Activated CD4-positive, alpha-beta T cell treated with anti-CD3 and anti-CD28 coated beads, Interleukin-2, amount 10 ng/mL, durations not matched to agents 7 days and 5 days (primary cell): ENCODE data around the gene UBE2B. TPM values are rescaled to one million over a fixed set of nuclear protein-coding genes. Genes with fewer than 3 reads are reported as not detected.

Experiments used
- total RNA-seq, 2 experiments: library from RNA; stranded (reverse); gene quantifications; one replicate each; pipeline ENCODE4 v1.2.3, GENCODE V29; 2021

UBE2B gene
- total RNA-seq, 2 experiments from 2014 or later, result 79.2 to 87.4 TPM

Other genes with a start within 250 kb of the UBE2B start
- 100 to 1,000 TPM; 194 to 197 TPM for gene SKP1, start 194.6 kb upstream of the UBE2B start, total RNA-seq
- 100 to 1,000 TPM; 128 to 136 TPM for gene PPP2CA, start 145.5 kb upstream of the UBE2B start, total RNA-seq
- gene CDKL3, start 4.4 kb upstream of the UBE2B start, total RNA-seq, result 1 to 10 TPM in 1 of 2 experiments, under 1 TPM in 1; 0.60 to 1.6 TPM
- 10 to 100 TPM; 24.1 to 27.6 TPM for gene CDKN2AIPNL, start 40.3 kb downstream of the UBE2B start, total RNA-seq
- 10 to 100 TPM; 92.5 to 93.8 TPM for gene JADE2, start 154.1 kb downstream of the UBE2B start, total RNA-seq